Measurements from ENCODE around the gene DDX41.
A peak's percentile ranks its signal among the peaks of the same experiment; 100 is the strongest.

DDX41 gene

DNA sequence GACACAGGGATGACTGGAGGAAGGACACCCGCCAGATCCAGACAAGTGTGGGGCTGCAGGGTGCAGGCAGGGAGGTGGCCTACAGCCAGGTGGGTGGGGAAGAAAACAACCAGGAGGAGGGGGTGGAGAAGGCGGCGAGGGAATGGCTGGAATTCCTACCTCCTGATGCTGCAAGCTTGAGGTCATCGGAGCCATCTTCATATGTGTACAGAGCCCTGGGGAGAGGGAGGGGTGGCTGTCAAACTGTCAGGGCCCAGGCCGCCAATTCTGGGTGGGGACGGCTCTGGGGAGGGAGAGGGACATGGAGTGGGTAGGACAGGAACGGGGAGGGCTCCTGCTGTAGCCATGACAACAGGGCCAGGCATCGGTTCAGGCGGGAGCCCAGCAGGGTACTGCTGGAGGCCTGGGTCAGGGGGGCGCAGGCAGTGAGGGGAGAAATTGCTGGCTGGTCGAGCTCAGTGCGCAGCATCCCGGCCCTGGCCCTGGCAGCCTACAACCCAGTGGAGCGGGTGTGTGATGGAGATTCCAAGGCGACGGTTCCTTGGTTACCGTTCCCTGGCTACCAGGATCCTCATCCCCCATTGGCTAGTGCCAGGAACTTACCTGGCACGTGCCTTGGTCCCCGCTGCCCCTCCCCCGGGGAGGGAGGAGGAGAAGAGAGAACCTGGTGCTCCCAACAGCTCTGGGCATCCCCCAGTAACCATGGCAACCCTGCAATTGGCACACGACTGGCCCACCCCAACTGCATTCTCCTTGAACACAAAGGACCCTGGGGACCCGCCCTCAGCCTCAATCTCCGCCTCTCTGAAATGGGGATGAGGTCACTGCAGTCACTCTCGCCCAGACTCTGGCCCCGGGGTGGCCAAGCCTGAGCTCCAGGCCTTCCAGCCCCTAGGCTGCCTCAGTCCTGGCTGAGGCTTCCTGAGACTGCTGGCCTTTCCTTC, 47.8 kb downstream of the DDX41 start:
- DNase-seq (ENCODE audit: low spot score), result peak; percentile 65

DNA sequence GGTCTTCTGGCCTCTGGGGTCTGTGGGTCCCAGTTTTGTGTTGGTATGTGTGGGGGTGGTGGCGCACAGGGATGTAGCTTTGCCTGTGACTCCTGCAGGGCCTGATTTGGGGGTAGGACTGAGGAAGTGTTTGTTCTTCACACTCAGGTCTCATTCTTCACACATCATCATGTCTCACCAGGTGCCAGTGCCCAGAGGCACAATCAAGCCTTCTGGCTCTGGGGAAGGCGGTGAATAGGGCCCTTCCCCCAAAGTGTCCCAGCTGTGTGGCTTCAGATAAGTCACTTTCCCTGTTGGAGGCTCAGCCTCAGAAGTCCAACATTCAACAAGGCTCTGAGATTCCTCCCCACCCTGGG, 48.5 kb downstream of the DDX41 start:
- DNase-seq (ENCODE audit: low spot score), result no peak

DNA sequence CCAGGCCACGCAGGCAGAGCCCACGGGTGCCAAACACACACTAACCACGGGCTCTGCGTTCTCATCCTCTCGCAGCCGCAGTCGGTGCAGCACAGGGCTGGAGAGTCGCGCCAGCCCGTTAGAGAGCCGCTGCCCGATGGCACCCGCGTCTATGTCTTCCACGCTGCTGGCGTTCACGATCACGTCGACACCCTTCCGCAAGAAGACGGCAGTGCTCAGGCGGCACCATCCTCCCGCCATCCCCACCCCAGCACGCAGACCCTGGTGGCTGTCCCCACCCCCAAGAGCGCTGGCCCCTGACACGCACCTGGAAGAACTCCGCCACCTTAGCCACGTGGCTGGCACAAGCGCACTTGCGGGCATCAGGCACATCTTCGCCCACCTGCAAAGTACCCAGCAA, 49.3 kb downstream of the DDX41 start:
- no peak for DNase-seq (ENCODE audit: low spot score)

DNA sequence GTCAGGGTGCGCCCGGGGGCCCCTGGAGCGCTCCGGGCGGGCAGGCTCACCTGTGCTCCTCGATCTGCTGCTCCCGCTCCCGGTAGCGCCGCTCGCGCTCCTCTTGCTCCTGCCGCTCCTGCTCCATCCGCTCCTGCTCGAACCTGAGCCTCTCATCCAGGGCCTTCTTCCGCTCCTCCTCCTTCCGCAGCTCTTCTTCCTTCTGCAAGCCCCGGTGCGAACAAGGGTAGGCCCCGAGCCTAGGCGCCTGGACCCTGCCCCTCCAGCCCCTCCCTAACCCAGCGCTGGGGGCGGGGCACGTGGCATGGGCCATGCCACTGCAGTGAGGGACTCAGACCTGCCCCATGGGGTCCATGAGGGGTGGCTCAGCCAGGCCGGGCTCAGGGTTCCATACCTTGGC, 49.9 kb downstream of the DDX41 start:
- no peak for DNase-seq (ENCODE audit: low spot score)

DNA sequence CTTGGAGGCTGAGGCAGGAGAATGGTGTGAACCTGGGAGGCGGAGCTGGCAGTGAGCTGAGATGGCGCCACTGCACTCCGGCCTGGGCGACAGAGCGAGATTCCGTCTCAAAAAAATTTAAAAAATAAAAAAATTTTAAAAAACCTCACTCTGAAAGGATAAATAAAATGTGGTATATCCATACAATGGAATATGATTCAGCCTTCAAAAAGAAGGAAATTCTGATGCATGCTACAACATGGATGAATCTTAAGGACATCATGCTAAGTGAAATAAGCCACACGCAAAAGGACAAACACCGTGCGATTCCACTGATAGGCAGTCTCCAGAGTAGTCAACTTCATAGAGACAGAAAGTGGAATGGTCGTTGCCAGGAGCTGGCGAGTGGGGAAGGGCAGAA, 51.7 kb downstream of the DDX41 start:
- DNase-seq (ENCODE audit: low spot score), result no peak

DNA sequence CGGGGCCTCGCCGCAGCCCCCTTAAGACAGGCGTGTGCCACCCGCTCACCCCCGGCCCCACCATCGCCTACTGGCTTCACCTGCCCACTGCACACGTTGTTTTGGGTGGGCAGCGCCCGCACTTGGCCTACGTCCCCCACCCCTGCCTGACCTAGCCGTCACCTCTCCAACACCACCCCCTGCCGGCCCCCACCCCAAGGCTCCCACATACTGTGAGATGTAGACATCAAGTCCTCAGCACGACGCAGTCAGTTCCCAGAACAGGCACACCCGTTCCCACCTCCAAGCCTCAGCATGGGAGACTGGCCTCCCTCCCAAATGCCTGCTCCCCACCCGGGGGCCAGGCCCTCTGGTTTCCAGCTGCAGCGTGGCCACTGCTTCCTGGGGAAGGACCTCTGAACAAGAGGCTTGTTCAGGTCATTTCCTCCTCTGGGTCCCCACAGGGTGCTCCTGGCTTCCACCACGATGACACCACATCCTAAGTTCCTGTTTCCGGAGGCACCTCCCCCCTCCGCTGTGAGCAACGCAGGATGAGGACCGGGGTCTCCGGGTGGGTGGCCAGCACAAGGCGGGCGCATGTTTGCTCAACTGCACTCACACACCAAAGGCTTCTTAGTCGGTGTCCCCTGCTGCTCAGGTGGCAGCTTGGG, 54.6 kb downstream of the DDX41 start:
- DNase-seq (ENCODE audit: low spot score), result no peak

Data from iPS-NIHi11 (cell line).